Non-pigmented ciliary epithelial cell (primary cell): ENCODE data around the gene TRIM17.

Source experiments
- DNase-seq: peaks from one replicate; pipeline ENCODE4 v3.0.0-alpha.2; 2010; ENCODE audit warnings: low read depth

TRIM17 gene

DNA sequence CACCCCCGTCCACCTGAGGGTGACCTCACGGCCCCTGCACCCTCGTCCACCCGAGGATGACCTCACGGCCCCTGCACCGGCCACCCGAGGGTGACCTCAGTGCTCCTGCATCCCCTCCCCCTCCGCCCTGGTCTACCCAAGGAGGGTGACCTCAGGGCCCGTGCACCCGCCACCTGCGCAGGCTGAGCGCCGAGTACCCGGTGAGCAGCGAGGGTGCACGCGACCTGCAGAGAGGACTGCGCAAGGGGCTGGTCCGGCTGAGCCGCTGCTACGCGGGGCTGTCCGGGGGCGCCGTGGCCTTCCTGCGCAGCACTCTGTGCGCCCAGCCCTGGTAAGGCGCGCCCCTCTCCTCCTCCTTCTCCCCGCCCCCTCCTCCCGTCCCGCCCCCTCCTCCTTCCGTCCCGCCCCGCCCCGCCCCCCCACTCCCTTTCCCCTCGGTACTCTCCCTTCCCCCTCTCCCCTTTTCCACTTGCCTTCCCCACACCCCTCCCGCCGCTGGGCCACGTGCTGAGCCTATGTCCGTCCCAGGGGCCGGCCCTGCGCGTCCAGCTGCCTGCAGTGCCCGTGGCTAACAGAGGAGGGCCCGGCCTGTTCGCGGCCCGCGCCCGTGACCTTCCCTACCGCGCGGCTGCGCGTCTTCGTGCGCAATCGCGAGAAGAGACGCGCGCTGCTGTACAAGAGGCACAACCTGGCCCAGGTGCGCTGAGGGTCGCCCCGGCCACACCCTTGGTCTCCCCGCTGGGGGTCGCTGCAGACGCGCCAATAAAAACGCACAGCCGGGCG lies 38.4 kb downstream of the TRIM17 start:
- peak; percentile 2 for DNase-seq

GRCh38 chr1:228377664-228378089 lies 39.0 kb downstream of the TRIM17 start:
- DNase-seq, result no peak

DNA sequence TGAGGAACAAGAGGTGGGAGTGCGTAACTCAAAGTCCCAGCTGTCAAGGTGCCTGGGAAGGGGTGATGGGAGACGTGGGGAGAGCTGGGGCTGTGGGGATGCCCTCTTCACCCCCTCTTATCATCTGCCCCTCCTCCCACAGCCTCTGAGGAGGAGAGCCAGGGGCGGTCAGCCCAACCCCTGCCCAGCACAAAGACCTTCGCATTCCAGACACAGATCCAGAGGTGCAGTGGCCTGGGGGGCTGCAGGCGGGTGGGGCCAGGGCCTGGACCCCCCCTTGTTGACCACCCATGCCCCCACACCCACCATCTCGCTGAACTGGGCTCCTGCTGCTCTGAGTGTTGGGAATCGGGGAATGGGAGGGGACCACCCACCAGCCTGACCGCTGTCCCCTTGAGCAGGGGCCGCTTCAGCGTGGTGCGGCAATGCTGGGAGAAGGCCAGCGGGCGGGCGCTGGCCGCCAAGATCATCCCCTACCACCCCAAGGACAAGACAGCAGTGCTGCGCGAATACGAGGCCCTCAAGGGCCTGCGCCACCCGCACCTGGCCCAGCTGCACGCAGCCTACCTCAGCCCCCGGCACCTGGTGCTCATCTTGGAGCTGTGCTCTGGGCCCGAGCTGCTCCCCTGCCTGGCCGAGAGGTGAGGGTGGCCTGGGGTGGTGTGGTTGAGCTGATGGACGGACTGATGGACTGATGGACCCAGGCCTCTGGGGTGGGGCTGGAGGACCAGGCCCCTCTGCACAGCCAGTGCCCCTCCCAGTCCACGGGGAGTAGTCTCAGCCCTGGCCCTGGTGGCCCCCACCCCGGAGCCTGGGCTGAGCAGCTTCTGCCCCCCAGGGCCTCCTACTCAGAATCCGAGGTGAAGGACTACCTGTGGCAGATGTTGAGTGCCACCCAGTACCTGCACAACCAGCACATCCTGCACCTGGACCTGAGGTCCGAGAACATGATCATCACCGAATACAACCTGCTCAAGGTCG lies 39.7 kb downstream of the TRIM17 start:
- DNase-seq, result no peak

GRCh38 chr1:228376262-228376628 lies 40.4 kb downstream of the TRIM17 start:
- no peak for DNase-seq

- no peak for DNase-seq
Measured at GRCh38 chr1:228375578-228376261, 40.9 kb downstream of the TRIM17 start.

GRCh38 chr1:228374711-228375577 lies 41.7 kb downstream of the TRIM17 start:
- no peak for DNase-seq

GRCh38 chr1:228373681-228374571 lies 42.7 kb downstream of the TRIM17 start:
- no peak for DNase-seq

DNA sequence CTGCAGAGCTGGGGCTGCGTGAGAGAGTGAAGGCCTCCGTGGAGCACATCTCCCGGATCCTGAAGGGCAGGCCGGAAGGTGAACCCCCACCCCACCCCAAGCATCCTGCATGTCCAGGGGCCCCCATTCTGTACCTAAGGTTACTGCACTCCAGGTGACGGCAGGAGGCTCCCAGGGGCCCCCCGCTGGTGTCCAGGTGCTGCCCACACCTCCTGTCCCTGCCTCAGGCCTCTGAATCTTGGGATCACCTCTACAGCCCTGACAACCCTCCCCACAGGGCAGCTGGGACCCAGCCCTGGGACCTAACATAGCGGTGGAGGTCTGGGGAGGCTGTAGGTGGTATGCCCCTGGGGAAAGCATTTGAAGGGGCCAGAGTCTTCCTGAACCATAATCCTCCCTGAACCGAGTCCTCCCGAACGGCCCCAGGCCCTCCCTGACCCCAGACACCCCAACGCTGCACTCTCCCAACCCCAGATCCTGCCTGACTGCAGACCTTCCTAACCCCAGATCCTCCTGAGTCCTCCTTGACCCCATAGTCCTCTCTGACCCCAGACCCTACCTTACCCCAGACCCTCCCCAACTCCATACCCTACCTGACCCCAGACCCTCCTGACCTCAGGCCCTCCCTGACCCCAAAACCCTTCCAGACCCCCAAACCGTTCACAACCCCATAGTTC lies 43.5 kb downstream of the TRIM17 start:
- DNase-seq, result no peak

DNA sequence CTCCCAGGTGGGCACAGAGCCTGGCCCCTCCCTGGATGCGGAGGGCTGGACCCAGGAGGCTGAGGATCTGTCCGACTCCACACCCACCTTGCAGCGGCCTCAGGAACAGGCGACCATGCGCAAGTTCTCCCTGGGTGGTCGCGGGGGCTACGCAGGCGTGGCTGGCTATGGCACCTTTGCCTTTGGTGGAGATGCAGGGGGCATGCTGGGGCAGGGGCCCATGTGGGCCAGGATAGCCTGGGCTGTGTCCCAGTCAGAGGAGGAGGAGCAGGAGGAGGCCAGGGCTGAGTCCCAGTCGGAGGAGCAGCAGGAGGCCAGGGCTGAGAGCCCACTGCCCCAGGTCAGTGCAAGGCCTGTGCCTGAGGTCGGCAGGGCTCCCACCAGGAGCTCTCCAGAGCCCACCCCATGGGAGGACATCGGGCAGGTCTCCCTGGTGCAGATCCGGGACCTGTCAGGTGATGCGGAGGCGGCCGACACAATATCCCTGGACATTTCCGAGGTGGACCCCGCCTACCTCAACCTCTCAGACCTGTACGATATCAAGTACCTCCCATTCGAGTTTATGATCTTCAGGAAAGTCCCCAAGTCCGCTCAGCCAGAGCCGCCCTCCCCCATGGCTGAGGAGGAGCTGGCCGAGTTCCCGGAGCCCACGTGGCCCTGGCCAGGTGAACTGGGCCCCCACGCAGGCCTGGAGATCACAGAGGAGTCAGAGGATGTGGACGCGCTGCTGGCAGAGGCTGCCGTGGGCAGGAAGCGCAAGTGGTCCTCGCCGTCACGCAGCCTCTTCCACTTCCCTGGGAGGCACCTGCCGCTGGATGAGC lies 44.3 kb downstream of the TRIM17 start:
- no peak for DNase-seq

GRCh38 chr1:228371741-228372182 lies 44.9 kb downstream of the TRIM17 start:
- DNase-seq, result no peak

- DNase-seq, result no peak
Measured at GRCh38 chr1:228370941-228371740, 45.5 kb downstream of the TRIM17 start.

DNA sequence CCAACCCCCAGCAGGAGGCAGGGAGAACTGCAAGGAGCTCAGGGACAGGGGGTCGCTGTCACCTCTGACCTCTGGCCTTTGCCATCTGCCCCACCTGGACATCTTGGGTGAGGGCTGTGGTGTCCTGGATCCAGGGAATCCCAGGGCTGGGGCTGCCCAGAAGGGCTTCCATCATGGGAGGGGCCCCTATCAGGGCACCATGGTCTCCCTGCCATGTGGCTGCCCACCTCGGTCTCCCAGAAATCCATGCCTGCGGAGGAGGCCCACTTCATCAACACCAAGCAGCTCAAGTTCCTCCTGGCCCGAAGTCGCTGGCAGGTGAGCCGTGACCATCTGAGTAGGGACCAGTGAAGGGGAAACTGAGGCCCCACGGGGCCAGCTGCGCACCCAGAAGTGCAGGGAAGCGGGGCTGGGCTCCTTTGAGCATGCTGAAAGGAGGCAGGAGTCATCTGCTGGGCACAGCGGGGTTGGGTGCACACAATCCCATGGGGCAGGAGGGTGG lies 46.2 kb downstream of the TRIM17 start:
- no peak for DNase-seq

DNA sequence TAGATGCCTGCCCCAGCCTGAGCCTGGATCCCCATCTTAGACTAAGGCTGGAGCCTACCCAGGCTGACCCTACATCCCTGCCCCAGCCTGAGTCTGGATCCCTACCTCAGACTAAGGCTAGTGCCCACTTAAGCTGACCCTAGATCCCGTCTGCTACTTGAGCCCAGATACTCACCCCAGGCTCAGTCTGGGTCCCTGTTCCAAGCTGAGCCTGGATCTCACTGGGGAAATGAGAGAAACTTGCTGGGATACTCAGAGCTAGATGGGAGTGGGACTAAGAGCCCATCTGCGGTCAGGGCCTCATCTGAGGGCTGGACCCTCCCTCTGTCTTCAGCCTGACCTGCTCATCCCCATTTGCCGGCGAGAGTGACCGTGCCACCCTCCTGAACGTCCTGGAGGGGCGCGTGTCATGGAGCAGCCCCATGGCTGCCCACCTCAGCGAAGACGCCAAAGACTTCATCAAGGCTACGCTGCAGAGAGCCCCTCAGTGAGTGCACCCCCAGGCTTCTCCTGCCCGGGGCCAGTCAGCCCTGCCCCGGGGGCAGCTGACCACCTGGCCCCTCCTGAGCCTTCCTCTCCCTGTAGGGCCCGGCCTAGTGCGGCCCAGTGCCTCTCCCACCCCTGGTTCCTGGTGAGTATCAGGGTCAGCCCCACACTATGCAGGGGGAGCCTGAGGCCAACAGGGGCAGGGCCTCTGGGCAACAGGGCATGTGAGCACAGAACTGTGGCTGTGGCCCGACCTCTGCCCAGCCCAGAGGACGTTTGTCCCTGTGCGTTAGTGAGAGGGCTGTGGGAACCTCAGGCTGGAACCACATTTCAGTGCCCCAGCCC lies 46.8 kb downstream of the TRIM17 start:
- DNase-seq, result no peak

DNA sequence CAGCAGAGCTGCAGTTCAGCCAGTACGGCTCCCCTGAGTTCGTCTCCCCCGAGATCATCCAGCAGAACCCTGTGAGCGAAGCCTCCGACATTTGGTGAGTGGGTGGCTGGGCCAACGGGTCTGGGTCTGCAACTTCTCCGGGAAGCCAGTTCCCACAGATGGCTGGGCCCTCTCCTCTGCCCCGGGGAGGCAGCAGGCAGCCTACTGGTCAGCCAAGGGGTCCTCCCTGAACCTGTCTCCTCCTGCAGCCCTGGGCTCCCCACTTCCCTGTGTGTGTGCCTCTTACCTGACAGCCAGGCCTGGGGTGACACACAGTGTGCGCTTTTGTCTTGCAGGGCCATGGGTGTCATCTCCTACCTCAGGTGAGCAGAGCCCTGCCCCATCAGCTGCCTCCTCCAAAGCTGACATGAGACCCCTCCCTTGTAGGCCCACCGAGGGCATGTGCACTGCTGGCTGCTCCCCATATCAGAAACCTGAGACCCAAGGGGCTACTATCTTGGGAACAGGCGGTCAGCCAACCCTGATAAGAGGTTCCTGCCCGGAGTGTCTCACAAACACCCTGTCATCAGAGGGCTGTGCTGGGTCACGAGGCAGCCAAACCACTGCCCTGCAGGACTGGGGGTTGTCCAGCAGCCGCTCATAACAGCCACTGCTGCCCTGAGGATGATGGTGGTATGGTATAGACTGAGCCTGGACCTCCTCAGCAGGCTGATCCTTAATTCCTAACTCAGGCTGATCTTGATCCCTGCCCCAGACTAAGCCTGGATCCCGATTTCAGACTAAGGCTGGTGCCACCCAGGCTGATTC lies 47.7 kb downstream of the TRIM17 start:
- DNase-seq, result no peak

DNA sequence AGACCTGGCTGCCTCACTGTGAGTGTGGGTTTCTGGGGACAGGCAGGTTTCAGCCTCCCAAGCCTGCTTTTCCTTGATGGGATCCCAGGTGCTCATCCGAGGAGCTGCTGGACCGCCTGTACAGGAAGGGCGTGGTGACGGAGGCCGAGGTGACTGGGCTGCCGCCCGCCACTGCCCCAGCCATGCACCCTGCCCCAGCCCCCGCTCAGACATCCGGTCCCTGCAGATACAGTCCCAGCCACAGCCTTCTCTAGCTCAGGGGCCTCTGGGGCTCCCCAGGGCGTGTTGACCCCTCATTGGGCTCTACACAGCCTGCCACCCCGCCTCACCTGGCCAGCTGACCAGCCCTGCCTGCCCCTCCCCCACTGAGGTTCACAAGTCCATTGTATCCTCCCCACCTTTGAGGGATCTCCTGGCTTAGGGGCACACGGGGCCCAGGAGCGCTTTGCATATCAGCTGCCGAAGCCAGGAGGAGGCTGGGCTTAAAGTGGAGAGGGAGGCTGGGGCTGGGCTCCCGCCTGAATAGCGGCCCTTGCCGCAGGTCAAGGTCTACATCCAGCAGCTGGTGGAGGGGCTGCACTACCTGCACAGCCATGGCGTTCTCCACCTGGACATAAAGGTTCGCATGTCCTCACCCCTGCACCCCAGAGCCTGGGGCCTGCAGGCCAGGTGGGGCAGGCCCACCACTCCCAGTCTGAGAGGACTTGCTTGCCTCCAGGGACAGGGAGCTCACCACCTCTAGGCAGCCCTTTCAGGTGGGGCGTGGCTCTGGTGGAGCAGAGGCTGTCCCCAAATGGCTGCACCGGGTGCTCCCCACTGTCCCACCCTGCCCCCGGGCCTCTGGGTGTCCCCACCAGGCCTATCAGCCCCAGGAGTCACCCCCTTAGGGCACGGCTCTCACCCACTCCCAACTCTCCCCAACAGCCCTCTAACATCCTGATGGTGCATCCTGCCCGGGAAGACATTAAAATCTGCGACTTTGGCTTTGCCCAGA lies 48.6 kb downstream of the TRIM17 start:
- no peak for DNase-seq
